Measurements from ENCODE around the gene OR6X1.

The OR6X1 gene

DNA sequence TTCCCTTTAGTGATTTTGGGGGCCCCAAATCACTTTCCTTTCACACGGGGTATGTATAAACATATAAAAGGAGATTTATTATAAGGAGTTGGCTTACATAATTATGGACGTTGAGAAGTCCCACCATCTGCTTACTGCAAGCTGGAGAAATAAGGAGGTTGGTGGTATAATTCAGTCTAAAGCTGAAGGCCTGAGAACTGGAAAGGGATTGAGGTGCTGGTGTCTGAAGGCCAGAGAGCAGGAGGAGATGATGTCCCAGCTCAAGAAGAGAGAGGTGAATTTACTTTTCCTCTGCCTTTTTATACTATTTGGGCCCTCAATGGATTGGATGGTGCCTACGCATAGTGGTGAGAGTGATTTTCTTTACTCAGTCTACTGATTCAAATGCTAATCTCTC is 11.6 kb downstream of the OR6X1 start:
- H3K9ac ChIP-seq: no peak overlapping the region
- no peak for TF ChIP-seq Cebpa-rat (IDR thresholded peaks at IDR 0.05)

DNA sequence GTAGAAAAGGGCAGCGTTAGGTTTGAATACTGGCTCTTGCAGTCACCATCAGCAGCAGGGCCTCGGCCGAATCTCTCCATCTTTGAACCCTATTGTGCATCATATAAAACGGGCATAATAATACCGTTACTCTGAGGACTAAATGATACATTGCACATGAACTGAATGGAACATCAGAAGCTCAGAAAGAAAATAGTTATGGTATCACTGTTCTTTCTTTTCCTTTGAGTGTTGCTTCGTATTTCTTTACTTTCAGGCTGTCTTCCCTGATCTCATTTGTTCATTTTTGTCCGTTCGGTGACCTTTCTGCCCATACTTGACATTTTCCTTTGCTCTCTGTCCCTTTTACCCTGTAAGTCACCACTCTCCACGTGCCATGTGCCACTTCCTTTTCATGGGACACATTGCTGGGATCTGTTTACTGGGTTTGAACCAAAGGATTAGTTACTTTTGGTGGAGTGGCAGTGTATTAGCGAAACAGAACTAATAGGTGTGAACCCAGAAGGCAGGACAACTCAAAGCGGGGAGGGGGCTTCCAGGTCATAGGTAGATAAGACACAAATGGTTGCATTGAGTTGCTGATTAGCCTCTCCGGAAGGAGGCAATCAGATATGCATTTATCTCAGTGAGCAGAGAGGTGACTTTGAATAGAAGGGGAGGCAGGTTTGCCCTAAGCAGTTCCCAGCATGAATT is 12.1 kb downstream of the OR6X1 start:
- H3K4me3 ChIP-seq: peak overlapping the region; percentile 74 to 91 (median 84)
- H3K27me3 ChIP-seq: no peaks in the 10 kb centered on the region
- peaks cover 6 to 22% (median 21%) of the 10 kb centered on the region in 11 experiments; a peak in 20 of 22 replicates for H3K9me3 ChIP-seq (replicated peaks in 1 of 11)
- no peak for TF ChIP-seq Cebpa-rat (IDR thresholded peaks at IDR 0.05)
- peak overlapping the region; percentile 74 to 95 (median 86) for H3K4me2 ChIP-seq
- H4K20me1 ChIP-seq: peaks cover 0 to 39% (median 4%) of the 10 kb centered on the region in 11 experiments; a peak in 7 of 22 replicates
- H3K36me3 ChIP-seq: peaks cover 22 to 32% (median 30%) of the 10 kb centered on the region in 11 experiments
- H3K9ac ChIP-seq: peak overlapping the region; percentile 90 to 96 (median 94)
- H3K27ac ChIP-seq: peak overlapping the region; percentile 83 to 96 (median 92); a peak in 19 of 22 replicates
- H3K4me1 ChIP-seq: peaks cover 15 to 25% (median 20%) of the 10 kb centered on the region in 10 experiments

More for the DNA sequence above, 11.6 kb downstream of the OR6X1 start:
- peaks cover 15 to 25% (median 20%) of the 10 kb centered on the region in 10 experiments for H3K4me1 ChIP-seq
- peaks cover under 1 to 17% (median 15%) of the 10 kb centered on the region in 11 experiments; a peak in 19 of 22 replicates for H3K9me3 ChIP-seq (replicated peaks in 1 of 11)
- H3K27ac ChIP-seq: no peak overlapping the region
- H3K36me3 ChIP-seq: peaks cover 17 to 26% (median 25%) of the 10 kb centered on the region in 11 experiments
- peaks cover 0 to 33% (median 4%) of the 10 kb centered on the region in 11 experiments; a peak in 7 of 22 replicates for H4K20me1 ChIP-seq
- peak overlapping the region in 9 of 11 experiments; percentile 74 to 95 (median 81); a peak in 15 of 22 replicates for H3K4me2 ChIP-seq
- H3K4me3 ChIP-seq: no peak overlapping the region
- H3K27me3 ChIP-seq: no peaks in the 10 kb centered on the region

DNA sequence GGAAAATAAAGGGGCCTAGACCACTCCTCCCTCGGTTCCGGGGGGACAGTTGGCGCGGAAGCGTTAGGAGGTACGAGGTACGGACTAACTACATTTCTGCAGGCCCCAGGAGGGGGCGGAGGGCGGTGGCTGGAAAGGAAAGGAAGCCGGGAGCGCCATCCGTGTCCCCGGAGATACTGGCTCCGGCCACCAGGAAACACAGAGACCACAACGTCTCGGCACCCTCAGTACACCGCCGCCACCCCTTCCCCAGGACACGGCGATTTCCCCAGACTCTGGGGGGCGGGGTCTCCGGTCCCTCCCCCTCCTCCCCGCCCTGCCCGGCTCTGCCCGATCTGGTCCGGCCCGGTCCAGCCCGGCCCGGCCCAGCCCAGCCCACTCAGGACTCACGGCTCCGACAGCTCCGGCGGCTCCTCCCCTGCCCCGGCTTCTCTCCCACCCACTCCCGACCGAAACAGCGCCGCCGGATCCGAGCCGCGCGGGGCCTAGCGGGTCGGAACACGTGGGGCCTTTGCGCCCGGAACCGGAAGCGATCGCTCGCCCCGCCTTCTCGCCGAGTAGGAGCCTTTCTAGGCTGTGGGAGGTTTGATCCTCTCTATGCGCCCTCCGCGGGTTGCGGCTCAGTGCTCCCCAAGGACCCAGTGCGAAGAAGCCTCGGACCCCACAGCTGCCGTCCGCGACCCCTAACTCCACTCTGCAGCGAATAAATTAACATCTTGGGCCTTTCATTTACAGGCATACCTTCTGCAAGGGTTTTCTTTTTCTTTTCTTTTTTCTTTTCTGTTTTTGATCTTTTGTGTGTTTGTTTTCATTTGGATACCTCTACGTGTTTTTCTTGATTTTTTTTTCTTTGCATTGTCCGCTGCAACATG is 12.9 kb downstream of the OR6X1 start, which contains the start of gene ZNF202:
Gene ZNF202, minus strand, starts transcription at position 502 of the 872 bp plus-strand sequence. CDS start 10,772 bp downstream, outside the sequence.
- H3K27me3 ChIP-seq: no peaks in the 10 kb centered on the region

DNA sequence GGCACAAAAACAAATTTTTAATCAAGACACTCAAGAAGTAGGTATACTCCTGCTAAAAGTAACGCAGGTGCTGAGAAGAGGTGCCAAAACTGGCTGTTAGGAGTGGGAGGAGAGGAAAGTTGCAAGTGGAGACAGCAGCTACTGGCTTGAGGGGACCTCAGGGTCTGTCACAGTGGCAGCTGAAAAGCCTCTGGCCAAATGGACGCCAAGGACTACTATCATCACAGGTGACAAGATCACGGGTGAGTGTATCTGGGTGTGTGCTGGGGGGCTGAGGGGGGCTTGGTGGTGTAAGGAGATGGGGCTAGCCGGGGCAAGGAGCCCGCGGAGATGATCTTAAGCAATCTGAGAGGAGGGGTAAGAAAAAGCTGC is 13.5 kb downstream of the OR6X1 start:
- Histone ChIP-seq H3K36me3 (peaks cover 36 to 46% (median 45%) of the 10 kb centered on the region in 11 experiments), H3K4me3 (peak overlapping the region; percentile 74 to 91 (median 84)), H3K4me2 (peak overlapping the region; percentile 74 to 97 (median 92)), H3K4me1 (peaks cover 15 to 25% (median 20%) of the 10 kb centered on the region in 10 experiments), H3K27me3 (no peaks in the 10 kb centered on the region), H3K9me3 (replicated peaks in 1 of 11) (peaks cover 7 to 27% (median 23%) of the 10 kb centered on the region in 11 experiments; a peak in 20 of 22 replicates), H3K27ac (peak overlapping the region; percentile 83 to 96 (median 92)), H3K9ac (peak overlapping the region; percentile 90 to 96 (median 94)), H4K20me1 (peaks cover 0 to 53% (median 8%) of the 10 kb centered on the region in 11 experiments; a peak in 10 of 22 replicates)
- TF ChIP-seq Cebpa-rat (IDR thresholded peaks at IDR 0.05): no peak

More for the DNA sequence above, 12.9 kb downstream of the OR6X1 start, which contains the start of gene ZNF202:
- peak within 1 kb of the TSS; percentile 83 to 96 (median 92) for H3K27ac ChIP-seq
- peaks cover 15 to 25% (median 20%) of the 10 kb centered on the region in 10 experiments for H3K4me1 ChIP-seq
- TF ChIP-seq Cebpa-rat (IDR thresholded peaks at IDR 0.05): no peak
- H3K4me2 ChIP-seq: peak within 1 kb of the TSS; percentile 86 to 97 (median 92)
- peaks cover 7 to 27% (median 23%) of the 10 kb centered on the region in 11 experiments; a peak in 20 of 22 replicates for H3K9me3 ChIP-seq (replicated peaks in 1 of 11)
- H4K20me1 ChIP-seq: peaks cover 0 to 47% (median 4%) of the 10 kb centered on the region in 11 experiments; a peak in 8 of 22 replicates
- peaks cover 30 to 40% (median 38%) of the 10 kb centered on the region in 11 experiments for H3K36me3 ChIP-seq
- peak within 1 kb of the TSS; percentile 74 to 91 (median 84) for H3K4me3 ChIP-seq
- peak within 1 kb of the TSS; percentile 90 to 96 (median 94) for H3K9ac ChIP-seq

DNA sequence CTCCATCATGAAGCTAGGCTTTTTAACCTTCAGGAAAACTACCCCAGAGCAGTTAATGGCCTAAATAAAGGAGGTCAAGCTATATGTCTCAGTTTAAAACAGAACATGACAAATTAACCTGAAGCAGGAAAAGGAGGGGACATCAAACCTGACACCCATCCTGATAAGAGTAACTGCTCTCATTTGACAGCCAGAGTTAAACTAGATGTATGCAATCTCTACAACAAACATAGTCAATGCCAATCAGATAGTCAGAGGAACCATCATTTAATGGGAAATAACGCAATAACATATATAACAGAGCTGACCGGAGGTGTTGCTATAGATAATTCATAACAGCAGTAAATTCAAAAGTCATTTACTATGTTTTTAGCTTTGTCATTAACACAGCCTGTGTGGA is 15.9 kb downstream of the OR6X1 start:
- Histone ChIP-seq H3K36me3 (peaks cover 60 to 70% (median 68%) of the 10 kb centered on the region in 11 experiments), H3K4me3 (peak overlapping the region in 2 of 10 experiments; percentile 9 to 15; a peak in 3 of 20 replicates)

DNA sequence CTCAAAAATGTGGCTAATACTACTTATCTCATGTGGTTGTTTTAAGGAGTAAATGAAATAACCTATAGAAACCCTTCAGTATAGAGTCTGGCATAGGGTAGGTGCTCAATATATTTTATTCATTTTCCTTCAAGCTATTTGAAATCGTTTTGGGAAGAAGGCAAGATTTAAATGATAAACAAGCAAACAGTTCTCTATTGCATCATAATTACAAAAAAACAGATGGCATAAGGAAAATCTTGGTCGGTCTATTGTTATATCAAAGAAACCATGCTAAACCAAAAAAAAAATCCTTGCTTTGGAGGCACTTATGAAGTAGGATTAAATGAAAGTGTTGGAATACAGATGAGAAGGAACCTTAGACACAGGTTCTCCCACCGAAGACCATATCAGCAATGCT is 17.5 kb downstream of the OR6X1 start:
- Histone ChIP-seq H3K4me1 (peaks cover 12 to 18% (median 14%) of the 10 kb centered on the region in 10 experiments), H3K36me3 (peaks cover 62 to 86% (median 83%) of the 10 kb centered on the region in 11 experiments), H4K20me1 (peaks cover 0 to 93% (median 33%) of the 10 kb centered on the region in 11 experiments; a peak in 11 of 22 replicates)

More for the DNA sequence above, 15.9 kb downstream of the OR6X1 start:
- no peaks in the 10 kb centered on the region for H3K27me3 ChIP-seq
- no peak overlapping the region for H3K27ac ChIP-seq
- H3K9me3 ChIP-seq (replicated peaks in 1 of 11): peaks cover 7 to 27% (median 23%) of the 10 kb centered on the region in 11 experiments; a peak in 20 of 22 replicates
- H3K4me2 ChIP-seq: no peak overlapping the region
- TF ChIP-seq Cebpa-rat (IDR thresholded peaks at IDR 0.05): no peak
- peaks cover 15 to 25% (median 20%) of the 10 kb centered on the region in 10 experiments for H3K4me1 ChIP-seq
- no peak overlapping the region for H3K9ac ChIP-seq
- H4K20me1 ChIP-seq: peaks cover 0 to 77% (median 26%) of the 10 kb centered on the region in 11 experiments; a peak in 11 of 22 replicates

DNA sequence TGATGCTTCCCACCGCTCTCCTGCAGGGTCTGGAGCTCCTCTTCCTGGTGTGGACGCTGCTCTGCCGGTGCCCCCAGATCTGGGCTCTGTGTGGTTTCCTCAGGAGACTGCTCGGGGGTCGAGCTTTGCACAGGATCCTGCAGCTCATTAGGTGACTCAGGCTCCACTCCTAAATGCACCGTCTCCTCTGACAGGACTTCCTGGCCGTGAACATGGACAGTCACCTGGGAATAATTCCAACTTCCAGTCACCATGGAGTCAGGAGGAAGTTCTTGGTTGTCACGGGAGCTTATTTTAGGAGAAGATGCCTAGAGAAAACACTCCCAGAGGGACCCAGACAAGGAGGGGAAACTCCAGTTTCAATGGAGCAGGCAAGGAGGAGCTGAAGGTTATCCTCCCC is 24.7 kb downstream of the OR6X1 start:
- TF ChIP-seq Cebpa-rat (IDR thresholded peaks at IDR 0.05): no peak
- Histone ChIP-seq H4K20me1 (peaks cover 0 to 75% (median 44%) of the 10 kb centered on the region in 11 experiments; a peak in 15 of 22 replicates), H3K4me2 (no peak overlapping the region), H3K4me3 (no peak overlapping the region), H3K4me1 (no peaks in the 10 kb centered on the region), H3K36me3 (peaks cover 81 to 100% (median 100%) of the 10 kb centered on the region in 11 experiments), H3K9ac (no peak overlapping the region), H3K27ac (no peak overlapping the region), H3K9me3 (replicated peaks in 1 of 11) (peaks cover 29 to 53% (median 40%) of the 10 kb centered on the region in 11 experiments), H3K27me3 (no peaks in the 10 kb centered on the region)

More for the DNA sequence above, 17.5 kb downstream of the OR6X1 start:
- Histone ChIP-seq H3K27me3 (no peaks in the 10 kb centered on the region), H3K9me3 (replicated peaks in 1 of 11) (peaks cover 7 to 27% (median 23%) of the 10 kb centered on the region in 11 experiments; a peak in 20 of 22 replicates), H3K27ac (no peak overlapping the region), H3K4me2 (no peak overlapping the region), H3K4me3 (no peak overlapping the region), H3K9ac (no peak overlapping the region)
- no peak for TF ChIP-seq Cebpa-rat (IDR thresholded peaks at IDR 0.05)

DNA sequence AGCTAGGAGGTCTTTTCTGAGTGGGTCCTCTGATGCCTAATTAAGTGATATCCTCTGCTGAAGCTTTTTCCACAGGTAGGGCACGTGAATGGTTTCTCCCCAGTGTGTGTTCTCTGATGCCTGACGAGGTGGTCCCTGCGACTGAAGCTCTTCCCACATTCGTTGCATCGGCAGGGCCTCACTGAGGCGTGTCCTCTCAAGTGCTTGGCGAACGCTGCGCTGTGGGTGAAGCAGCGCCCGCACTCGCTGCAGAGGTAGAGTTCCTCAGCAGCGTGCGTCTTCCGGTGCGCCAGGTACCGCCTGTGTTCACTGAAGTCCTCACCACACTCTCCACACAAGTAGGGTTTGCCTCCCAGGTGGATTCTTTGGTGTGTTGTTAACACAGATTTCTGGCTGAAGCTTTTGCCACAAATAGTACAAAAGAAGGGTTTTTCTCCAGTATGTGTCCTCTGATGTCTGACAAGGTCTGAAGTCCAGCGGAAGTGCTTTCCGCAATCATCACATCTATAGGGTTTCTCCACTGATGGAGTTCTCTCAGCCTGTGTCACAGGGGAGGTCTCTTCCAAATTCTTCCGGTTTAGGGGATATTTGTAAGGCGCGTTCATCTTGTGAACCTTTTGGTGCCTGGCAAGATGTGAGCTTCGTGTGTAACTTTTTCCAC is 28.2 kb downstream of the OR6X1 start:
- Histone ChIP-seq H3K27ac (no peak overlapping the region), H3K36me3 (peaks cover 72 to 90% (median 85%) of the 10 kb centered on the region in 11 experiments), H3K9ac (no peak overlapping the region), H3K4me2 (no peak overlapping the region), H3K4me1 (no peaks in the 10 kb centered on the region), H4K20me1 (peaks cover 0 to 69% (median 26%) of the 10 kb centered on the region in 11 experiments; a peak in 14 of 22 replicates), H3K9me3 (replicated peaks in 1 of 11) (peaks cover 29 to 53% (median 40%) of the 10 kb centered on the region in 11 experiments), H3K4me3 (no peak overlapping the region), H3K27me3 (no peaks in the 10 kb centered on the region)
- TF ChIP-seq Cebpa-rat (IDR thresholded peaks at IDR 0.05): no peak

Measured in BLaER1 treated with 17β-estradiol and CSF1 and Interleukin-3, amounts not matched to agents 10 nM and 100 nM (cell line).